SK-N-MC (cell line): ENCODE data around the gene CSPG5.

Experiments used
- EZH2 ChIP-seq: fragments of 200-600 bp; sonication (generic); IDR thresholded peaks from one replicate; pipeline ENCODE4 v1.6.1; 2017; ENCODE audit warnings: antibody characterized with exemption
- POLR2AphosphoS5 ChIP-seq: IDR thresholded peaks from 2 replicates; pipeline ENCODE4 v1.6.1; 2012; ENCODE audit warnings: mild to moderate bottlenecking, low read depth, low read length, borderline replicate concordance

DNA sequence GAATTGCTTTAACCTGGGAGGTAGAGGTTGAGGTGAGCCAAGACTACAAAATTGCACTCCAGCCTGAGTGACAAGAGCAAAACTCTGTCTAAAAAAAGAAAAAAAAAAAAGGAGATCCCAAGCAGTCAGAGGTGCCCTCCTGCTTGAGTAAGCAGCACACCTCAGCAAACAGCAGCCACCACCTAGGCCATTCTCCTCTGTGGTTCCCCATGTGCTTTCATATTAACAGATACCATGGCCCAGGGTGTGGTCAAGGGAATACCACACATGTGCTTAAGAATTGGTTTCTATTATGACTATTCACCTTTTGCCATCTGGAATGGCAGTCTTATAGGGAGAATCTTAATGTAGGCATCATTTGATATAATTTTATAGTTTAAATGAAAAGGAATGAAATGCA, 24.7 kb upstream of the CSPG5 start:
- no peak for TF ChIP-seq POLR2AphosphoS5
- no peak for TF ChIP-seq EZH2
